ENCODE data around the gene MATCAP1.

- TF ChIP-seq, protein P1, sequence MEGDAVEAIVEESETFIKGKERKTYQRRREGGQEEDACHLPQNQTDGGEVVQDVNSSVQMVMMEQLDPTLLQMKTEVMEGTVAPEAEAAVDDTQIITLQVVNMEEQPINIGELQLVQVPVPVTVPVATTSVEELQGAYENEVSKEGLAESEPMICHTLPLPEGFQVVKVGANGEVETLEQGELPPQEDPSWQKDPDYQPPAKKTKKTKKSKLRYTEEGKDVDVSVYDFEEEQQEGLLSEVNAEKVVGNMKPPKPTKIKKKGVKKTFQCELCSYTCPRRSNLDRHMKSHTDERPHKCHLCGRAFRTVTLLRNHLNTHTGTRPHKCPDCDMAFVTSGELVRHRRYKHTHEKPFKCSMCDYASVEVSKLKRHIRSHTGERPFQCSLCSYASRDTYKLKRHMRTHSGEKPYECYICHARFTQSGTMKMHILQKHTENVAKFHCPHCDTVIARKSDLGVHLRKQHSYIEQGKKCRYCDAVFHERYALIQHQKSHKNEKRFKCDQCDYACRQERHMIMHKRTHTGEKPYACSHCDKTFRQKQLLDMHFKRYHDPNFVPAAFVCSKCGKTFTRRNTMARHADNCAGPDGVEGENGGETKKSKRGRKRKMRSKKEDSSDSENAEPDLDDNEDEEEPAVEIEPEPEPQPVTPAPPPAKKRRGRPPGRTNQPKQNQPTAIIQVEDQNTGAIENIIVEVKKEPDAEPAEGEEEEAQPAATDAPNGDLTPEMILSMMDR (IDR thresholded peaks at IDR 0.05), result no peak
- TF ChIP-seq EP300 (IDR thresholded peaks at IDR 0.05) (no peak), CHD2 (IDR thresholded peaks at IDR 0.05; ENCODE audit: low read length, partially characterized antibody) (no peak), MAZ (IDR thresholded peaks at IDR 0.05; ENCODE audit: borderline replicate concordance, low read depth, low read length) (no peak), SREBF2 (IDR thresholded peaks at IDR 0.05) (no peak), NFE2L2 (conservative IDR thresholded peaks at IDR 0.05; ENCODE audit: low read length) (no peak), BCL3 (IDR thresholded peaks at IDR 0.05) (no peak), POLR2AphosphoS2 (conservative IDR thresholded peaks at IDR 0.05; ENCODE audit: low read length) (no peak), REST (IDR thresholded peaks at IDR 0.05) (no peak), RAD21 (conservative IDR thresholded peaks at IDR 0.05 in 1 of 2, IDR thresholded peaks at IDR 0.05 in 1 of 2) (no peak)
Observed at GRCh38 chr16:67166110-67166547, 17.6 kb downstream of the MATCAP1 start.
